GM15510 (cell line): ENCODE measurements around the gene GAS2L3.

Experiments used
- POLR2A ChIP-seq: IDR thresholded peaks from 3 replicates; pipeline ENCODE4 v1.6.1; 2011; ENCODE audit warnings: borderline replicate concordance; ENCODE audit not compliant: insufficient read length; ENCODE audit errors: extremely low read depth

GAS2L3 gene

DNA sequence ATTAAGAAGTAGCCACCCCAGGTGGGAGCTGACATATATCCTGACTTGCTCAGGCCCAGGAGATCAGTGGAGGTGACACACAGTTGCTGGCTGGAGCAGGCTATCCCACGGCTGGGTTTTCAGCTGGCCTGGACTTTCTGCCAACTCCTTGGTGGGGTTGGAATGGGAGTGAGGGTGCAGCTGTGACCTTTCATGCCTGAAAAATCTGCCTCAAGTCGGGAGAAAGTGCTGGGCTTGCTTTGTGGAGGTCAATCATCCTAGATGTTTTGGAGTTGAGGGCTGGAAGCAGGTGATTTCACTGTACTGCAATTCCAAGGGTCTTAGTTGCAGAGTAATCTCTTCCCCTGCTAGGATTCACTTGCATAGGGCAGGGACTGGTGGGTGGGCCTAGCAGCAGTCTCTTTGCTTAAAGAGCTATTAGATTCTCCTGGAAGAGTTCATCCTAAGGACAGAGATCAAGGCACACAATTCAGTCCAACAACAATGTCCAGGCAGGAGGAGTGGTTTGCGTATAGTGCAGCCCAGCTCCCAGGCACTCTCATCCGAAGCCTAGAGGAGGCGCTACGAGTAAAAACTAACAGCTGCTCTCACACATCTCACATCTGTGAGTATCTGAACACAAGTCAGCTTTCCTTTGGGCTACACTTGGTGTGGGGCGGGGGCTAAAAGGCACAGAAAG, 98.1 kb downstream of the GAS2L3 start:
- no peak for TF ChIP-seq POLR2A

DNA sequence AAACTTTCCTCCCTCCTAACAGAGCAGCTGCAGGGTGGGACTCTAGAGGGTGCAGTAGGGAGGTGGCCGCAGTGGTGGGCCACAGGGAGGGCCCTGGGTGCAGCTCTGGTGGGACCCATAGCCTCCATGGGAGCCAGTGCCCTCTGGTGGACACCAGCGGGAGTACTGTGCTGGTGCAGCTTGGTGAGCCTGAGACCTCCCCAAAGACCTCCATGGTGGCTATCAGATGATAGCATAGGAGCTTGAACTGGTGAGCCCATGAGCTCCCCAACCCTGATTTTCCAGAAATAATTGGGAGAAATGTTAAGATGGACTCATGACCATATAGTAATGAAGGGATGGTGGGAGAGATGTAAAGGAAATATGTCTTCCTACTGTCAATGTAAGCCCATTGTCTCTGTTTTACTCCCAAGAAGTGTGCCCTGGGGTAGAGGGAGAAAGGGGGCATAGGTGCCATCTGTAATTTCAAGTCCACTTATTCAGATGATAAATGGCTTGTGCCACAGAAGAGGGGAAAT, 98.7 kb downstream of the GAS2L3 start:
- no peak for TF ChIP-seq POLR2A

DNA sequence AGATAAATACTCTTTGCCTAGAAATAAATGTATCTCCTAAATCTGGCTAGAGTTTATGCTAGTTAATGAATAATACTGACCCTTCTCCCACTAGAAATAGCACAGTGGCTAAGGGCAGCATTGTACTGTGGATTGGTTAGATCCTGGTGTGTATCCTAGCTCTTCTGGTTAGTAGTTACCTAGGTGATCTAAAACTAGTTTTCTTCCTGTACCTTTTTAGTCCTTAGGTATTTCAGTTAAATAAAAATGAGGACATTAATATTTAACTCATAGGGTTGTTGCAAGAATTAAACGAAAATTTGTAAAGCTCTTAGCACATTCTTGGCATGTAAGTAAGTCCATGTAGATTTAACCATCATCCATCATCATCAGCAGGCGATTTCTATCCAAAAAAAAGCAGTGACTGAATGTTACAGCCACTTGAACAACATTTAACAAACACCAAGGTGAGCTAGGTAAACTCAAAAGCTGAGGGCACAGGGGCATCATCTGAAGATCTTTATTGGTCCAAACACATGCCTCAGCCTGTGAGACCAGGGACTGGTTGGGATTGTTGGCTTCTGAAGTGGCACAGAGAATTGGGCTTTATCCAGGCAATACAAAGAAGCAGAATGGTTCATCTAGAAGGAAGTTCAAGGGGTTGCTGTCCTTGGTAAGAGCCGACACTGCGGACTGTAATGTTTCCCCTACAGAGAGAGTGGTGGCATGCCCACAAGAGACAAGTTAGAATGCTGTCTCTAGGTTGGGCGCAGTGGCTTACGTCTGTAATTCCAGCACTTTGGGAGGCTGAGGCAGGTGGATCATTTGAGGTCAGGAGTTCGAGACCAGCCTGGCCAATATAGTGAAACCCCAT, 100.8 kb downstream of the GAS2L3 start:
- TF ChIP-seq POLR2A: no peak
